Kidney (tissue), 14 donors: Measurements from ENCODE around the gene SCARB2. TPM values are rescaled to one million over a fixed set of nuclear protein-coding genes. Genes with fewer than 3 reads are reported as not detected.

Experiments
- DNase-seq, 5 donors: peaks; one replicate each; pipeline ENCODE4 v3.0.0-alpha.2; 2013 to 2020
- FAIRE-seq: peaks from 2 replicates; lab custom pipeline; 2012; peaks lifted over from hg19 to GRCh38; lab: Jason Lieb, UNC
- H3K27ac ChIP-seq, 2 donors: one replicate each; pipeline ENCODE4 v1.7.0; 2013; ENCODE audit warnings: low read depth in 2 of 2, low read length in 2 of 2, inconsistent platforms in 1 of 2
- H3K27me3 ChIP-seq: one replicate; pipeline ENCODE4 v1.7.1; 2013; ENCODE audit warnings: low read length, inconsistent platforms; ENCODE audit not compliant: control insufficient read depth, insufficient read depth
- H3K36me3 ChIP-seq, 3 donors: one replicate each; pipeline versions ENCODE4 v1.7.0 to v1.7.1; 2013; ENCODE audit warnings: low read length in 3 of 3, control low read depth in 1 of 3, inconsistent platforms in 1 of 3; ENCODE audit not compliant: insufficient read depth in 3 of 3, control insufficient read depth in 2 of 3
- H3K4me1 ChIP-seq, 3 donors: one replicate each; pipeline versions ENCODE4 v1.7.0 to v1.7.1; 2013; ENCODE audit warnings: low read length in 3 of 3, inconsistent platforms in 1 of 3, low read depth in 1 of 3; ENCODE audit not compliant: control insufficient read depth in 2 of 3, insufficient read depth in 2 of 3
- H3K4me3 ChIP-seq, 3 donors: one replicate each; pipeline versions ENCODE4 v1.7.0 to v1.8.1; 2013; ENCODE audit warnings: low read length in 3 of 3, control low read depth in 1 of 3, inconsistent platforms in 1 of 3
- H3K9ac ChIP-seq, 3 donors: one replicate each; pipeline versions ENCODE4 v1.7.0 to v1.7.1; 2013; ENCODE audit warnings: low read length in 3 of 3, control low read depth in 1 of 3, inconsistent platforms in 1 of 3
- H3K9me3 ChIP-seq, 3 donors: one replicate each; pipeline versions ENCODE4 v1.7.0 to v1.7.1; 2013; ENCODE audit warnings: low read length in 3 of 3, control low read depth in 1 of 3, inconsistent platforms in 1 of 3; ENCODE audit not compliant: control insufficient read depth in 2 of 3, insufficient read depth in 1 of 3
- intact Hi-C: fragments of 100-400 bp; cut with DNase I; formaldehyde crosslinking; loops from one replicate; pipeline ENCODE4 v1.11.1; 2022
- polyA plus RNA-seq: library from polyadenylated mRNA; stranded (reverse); fragments of 350-450 nt; fragmentation: Illumina TruSeq; extraction: RNeasy Lipid Tissue Mini Kit (QIAGEN cat#74804); gene quantifications from one replicate; pipeline ENCODE4 v1.2.3, GENCODE V29; 2014; ENCODE audit warnings: low read depth, low replicate concordance; ENCODE audit not compliant: insufficient read depth
- total RNA-seq: library from RNA; stranded (reverse); fragmentation: NEBNext Ultra II Directional; extraction: Animal tissue kit (Norgen Biotek cat#: 25700); gene quantifications from one replicate; pipeline ENCODE4 v1.2.1, GENCODE V29; 2021
- TF ChIP-seq, protein P1 (sequence below): IDR thresholded peaks from 3 replicates; pipeline ENCODE4 v1.5.1; 2012; ENCODE audit warnings: mild to moderate bottlenecking, moderate library complexity, borderline replicate concordance; ENCODE audit not compliant: insufficient read depth; ENCODE audit errors: extremely low read depth
- donor health status: control.
- donor health status: control.
- donor health status: control.
- donor health status: control.
- donor health status: control.
- donor health status: DM: yes; HTN: yes; CAD: no.
- donor health status: Normal renal cell carcinoma (clear cell type).

The SCARB2 gene
- total and polyA plus RNA-seq, 2 donors from 2014 or later, result 75.5 to 151 TPM

- Histone ChIP-seq H3K9me3 (no peaks in the 10 kb centered on the region), H3K9ac (no peak overlapping the region), H3K4me3 (no peak overlapping the region), H3K27ac (no peak overlapping the region), H3K4me1 (no peaks in the 10 kb centered on the region), H3K27me3 (no peaks in the 10 kb centered on the region), H3K36me3 (peaks cover 3 to 5% (median 4%) of the 10 kb centered on the region in 3 donors)
- TF ChIP-seq, protein P1, sequence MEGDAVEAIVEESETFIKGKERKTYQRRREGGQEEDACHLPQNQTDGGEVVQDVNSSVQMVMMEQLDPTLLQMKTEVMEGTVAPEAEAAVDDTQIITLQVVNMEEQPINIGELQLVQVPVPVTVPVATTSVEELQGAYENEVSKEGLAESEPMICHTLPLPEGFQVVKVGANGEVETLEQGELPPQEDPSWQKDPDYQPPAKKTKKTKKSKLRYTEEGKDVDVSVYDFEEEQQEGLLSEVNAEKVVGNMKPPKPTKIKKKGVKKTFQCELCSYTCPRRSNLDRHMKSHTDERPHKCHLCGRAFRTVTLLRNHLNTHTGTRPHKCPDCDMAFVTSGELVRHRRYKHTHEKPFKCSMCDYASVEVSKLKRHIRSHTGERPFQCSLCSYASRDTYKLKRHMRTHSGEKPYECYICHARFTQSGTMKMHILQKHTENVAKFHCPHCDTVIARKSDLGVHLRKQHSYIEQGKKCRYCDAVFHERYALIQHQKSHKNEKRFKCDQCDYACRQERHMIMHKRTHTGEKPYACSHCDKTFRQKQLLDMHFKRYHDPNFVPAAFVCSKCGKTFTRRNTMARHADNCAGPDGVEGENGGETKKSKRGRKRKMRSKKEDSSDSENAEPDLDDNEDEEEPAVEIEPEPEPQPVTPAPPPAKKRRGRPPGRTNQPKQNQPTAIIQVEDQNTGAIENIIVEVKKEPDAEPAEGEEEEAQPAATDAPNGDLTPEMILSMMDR, result no peak
- FAIRE-seq (no peak), DNase-seq (no peak)
- intact Hi-C loops, result no loop called here
Observed at GRCh38 chr4:76187152-76187551, 26.5 kb downstream of the SCARB2 start.

DNA sequence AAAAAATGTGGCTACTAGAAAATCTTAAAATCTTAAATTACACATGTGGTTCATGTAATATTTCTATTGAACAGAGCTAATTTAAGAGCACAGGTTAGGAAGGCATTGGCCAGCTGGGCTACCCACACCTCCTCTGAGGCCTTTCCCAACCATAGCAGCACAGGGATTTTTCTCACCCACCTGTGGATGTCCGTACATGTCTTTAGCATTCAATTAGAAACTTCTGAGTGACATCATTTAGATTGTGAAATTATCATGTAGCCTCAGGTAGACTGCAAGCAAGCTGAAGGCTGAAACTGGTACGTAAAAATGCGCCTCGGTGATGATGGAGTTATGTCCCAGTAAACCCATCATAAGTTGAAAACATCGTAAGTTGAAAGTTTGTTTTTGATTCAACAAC, 31.2 kb downstream of the SCARB2 start:
- Histone ChIP-seq H3K9me3 (no peaks in the 10 kb centered on the region), H3K9ac (no peak overlapping the region), H3K4me3 (no peak overlapping the region), H3K36me3 (peaks cover 3 to 5% (median 3%) of the 10 kb centered on the region in 3 donors), H3K4me1 (no peaks in the 10 kb centered on the region), H3K27ac (no peak overlapping the region), H3K27me3 (no peaks in the 10 kb centered on the region)
- intact Hi-C loops, result no loop called here
- DNase-seq, result no peak
- TF ChIP-seq, protein P1, result no peak
- FAIRE-seq, result no peak

- Histone ChIP-seq H3K9ac (no peak overlapping the region), H3K36me3 (peaks cover 0 to 16% (median 10%) of the 10 kb centered on the region in 3 donors), H3K4me3 (no peak overlapping the region), H3K27me3 (no peaks in the 10 kb centered on the region), H3K27ac (no peak overlapping the region), H3K4me1 (no peaks in the 10 kb centered on the region), H3K9me3 (no peaks in the 10 kb centered on the region)
- intact Hi-C loops, result no loop called here
- peak; percentile 82 to 90 (median 85) for DNase-seq
- no peak for FAIRE-seq
- TF ChIP-seq, protein P1, result peak; percentile 94
Observed at GRCh38 chr4:76179398-76180318, 34.0 kb downstream of the SCARB2 start.
